Amygdala (tissue), 56 donors: ENCODE results near the gene FAM107A.
"Not testable (repeated sequence)": the region's sequence is repeated elsewhere in the genome, so short reads cannot be mapped to it uniquely, and the experiment has no call there.

Experiments used
- DNase-seq, 56 donors: peaks; one replicate each; lab custom pipeline; 2025; lab: John Stamatoyannopoulos, UW

Gene FAM107A

GRCh38 chr3:58540176-58540858 is 36.9 kb downstream of the FAM107A start:
- DNase-seq, result no peak

DNA sequence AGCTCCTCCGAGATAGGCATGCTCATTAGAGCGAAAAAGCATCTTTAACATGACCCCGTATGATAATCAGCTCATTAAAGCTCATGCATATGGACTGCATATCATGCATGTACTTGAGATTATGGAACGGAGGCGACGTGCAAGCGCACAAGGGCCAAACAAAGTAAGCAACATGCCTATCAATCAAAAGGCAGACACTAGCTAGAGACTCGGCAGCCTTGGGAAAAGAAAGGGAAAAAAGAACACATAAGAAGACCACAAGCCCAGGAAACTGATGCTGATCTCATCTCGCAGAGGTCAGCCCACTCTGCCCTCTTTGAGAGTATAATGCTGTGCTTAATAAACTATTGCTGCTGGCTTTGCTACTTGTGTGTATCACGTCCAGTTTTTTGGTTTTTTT is 37.6 kb downstream of the FAM107A start:
- no peak for DNase-seq

DNA sequence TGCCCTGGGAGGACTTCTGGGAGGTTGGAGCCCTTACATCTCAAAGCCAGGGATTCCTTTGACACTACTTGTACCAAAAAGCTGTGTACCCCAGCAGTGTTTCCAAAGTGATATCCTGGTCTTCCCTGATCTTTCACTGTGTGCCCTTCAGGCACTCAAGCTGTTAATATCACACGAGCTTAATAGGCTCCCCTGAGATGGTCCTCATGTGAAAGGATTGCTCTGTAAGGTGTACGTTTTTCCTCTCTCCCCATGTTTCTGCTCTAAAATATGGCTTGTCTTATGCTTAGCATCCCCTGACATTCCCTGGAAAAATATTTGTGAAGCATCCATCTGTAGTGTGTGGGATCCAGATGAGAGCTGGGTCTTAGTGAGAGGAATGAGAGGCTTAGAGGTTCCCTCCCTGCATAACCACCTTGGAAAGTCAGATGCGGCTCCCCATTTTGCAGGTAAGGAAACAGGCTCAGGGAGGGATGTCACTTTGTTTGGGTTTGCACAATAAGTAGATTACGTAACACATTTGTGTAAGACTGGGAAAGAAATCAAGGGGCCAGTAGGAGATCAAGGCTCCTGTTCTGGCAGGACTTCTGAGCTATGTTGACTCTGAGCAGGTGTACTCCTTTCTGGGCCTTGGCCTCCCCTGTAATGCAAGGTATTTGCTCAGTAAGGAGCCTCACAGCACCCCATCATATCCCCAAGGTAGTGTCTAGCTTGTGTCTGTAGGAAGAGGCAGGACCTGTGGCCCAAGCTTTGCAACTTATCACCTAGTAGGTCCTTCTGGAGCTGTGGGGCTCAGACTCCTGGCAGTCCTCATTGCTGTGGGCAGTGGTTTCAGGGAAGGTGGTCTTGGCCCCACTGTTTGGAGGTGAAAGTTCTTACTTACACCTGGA is 39.5 kb downstream of the FAM107A start:
- no peak for DNase-seq

- peak in 6 of 56 donors; percentile 15 to 58 (median 30) for DNase-seq
Observed at GRCh38 chr3:58536501-58537411, 40.4 kb downstream of the FAM107A start, which contains the start of gene ACOX2. TSS of gene ACOX2 (minus strand) at chr3:58537190. CDS start at chr3:58535106, 2,084 bp downstream.

GRCh38 chr3:58535531-58536500 is 41.4 kb downstream of the FAM107A start:
- no peak for DNase-seq

- DNase-seq, result no peak
Observed at GRCh38 chr3:58534592-58535494, 42.3 kb downstream of the FAM107A start.

DNA sequence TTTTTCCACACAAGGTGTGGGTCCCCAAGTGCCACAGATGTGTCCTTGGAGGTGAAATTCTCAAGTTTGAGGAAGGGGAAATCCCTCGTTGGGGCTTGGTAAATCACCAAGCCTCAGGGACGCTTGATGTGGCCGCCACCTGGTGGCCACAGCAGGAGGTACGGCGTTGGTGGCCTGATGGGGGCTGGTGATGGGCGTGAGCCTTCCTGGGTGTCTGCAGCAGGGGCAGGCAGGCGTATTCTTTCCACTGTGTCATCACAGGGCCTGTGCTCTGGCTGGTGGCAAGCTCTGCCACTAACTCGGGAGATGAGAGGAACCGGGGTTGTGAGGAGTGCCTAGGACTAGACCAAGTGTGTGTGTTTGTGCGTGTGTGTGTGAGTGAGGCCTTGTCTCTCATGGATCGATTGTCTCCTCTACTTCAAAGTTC is 44.4 kb downstream of the FAM107A start:
- peak in 50 of 56 donors; percentile 9 to 82 (median 44) for DNase-seq

GRCh38 chr3:58531956-58532355 is 45.2 kb downstream of the FAM107A start:
- no peak for DNase-seq

- no peak for DNase-seq
Observed at GRCh38 chr3:58531555-58531954, 45.6 kb downstream of the FAM107A start.

DNA sequence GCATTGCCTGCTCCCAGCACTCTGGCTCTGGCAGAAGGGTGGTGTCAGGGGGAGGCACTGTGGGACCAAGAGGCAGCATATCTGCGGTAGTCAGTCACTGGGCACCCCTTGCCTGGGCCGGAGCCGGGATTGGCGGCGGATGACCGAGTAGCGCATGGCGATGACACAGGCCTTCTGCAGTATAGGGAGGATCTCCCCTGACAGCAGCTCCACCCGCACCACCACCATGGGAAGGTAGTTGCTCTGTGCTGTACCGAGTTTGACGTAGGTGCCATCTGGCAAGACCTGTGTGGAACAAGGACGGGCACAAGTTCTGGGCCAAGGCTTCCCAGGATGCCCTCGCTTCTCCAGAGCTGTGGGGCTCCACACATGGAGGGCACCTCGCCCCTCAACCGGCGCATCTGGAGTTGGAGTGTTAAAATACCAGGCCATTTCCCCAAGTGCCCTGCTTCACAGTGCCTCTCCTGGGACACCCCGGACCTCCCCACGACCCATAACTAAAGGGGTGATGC is 46.8 kb downstream of the FAM107A start:
- no peak for DNase-seq

- no peak for DNase-seq
Observed at GRCh38 chr3:58529516-58530353, 47.5 kb downstream of the FAM107A start.

DNA sequence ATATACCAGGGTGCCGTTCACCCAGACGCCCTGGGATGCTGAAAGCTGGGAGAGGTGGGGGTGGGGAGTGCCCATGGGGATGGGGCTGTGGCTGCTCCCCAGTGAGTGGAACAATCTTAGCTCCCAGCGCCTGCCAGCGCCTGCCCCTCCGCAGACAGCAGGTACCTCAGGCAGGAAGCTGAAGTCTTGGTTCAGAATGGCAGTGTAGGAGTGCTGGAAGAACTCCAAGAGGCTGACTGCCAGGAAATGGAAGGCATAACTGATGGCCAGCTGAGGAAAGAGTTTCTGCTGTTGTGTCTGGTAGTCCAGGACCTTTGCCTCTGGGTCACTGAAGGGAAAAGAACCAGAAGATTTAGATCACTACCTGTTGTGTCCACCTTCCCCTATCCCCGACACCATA is 48.6 kb downstream of the FAM107A start:
- peak in 5 of 56 donors; percentile 6 to 39 (median 13) for DNase-seq

- not testable (repeated sequence) for DNase-seq
Observed at GRCh38 chr3:58527440-58527839, 49.8 kb downstream of the FAM107A start.

DNA sequence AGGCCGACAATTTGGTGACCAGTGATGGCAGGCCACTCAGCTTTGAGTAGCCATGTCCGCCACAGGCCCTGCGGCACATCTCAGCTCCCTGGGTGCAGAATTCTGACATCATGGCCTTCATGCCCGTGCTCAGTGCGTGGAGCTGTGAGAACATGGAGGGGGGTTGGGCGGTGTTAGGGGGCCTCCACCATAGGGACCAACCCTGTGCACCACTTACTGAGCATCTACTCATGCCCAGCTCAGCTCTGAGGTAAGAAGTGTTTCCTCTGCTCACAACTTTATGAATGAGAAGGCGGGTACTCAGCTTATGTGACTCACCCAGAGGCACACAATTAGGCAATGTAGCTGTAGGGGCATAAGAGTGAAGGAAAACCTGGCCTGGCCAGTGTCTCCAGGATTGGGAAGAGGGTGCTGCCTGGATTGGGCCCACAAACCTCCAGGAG is 50.7 kb downstream of the FAM107A start:
- DNase-seq, result no peak

GRCh38 chr3:58524326-58524888 is 52.8 kb downstream of the FAM107A start:
- DNase-seq, result no peak

- no peak for DNase-seq
Observed at GRCh38 chr3:58522759-58523425, 54.3 kb downstream of the FAM107A start.
